Fibroblast of villous mesenchyme (primary cell): ENCODE measurements around the gene C16orf87. TPM values are rescaled to one million over a fixed set of nuclear protein-coding genes. Genes with fewer than 3 reads are reported as not detected.

ENCODE experiments used
- DNase-seq: peaks from one replicate; pipeline ENCODE4 v3.0.0-alpha.2; 2010; ENCODE audit warnings: low read depth
- H3K4me3 ChIP-seq: 2 replicates; pipeline ENCODE4 v1.5.1; 2011; ENCODE audit warnings: low read depth, mild to moderate bottlenecking, low read length
- CTCF ChIP-seq: IDR thresholded peaks from 2 replicates; pipeline ENCODE4 v1.5.1; 2012; ENCODE audit warnings: low read depth, mild to moderate bottlenecking, low read length; ENCODE audit not compliant: insufficient read depth
- total RNA-seq: library from RNA; depleted of rRNA; stranded (reverse); fragments of >200 nt; gene quantifications from 2 replicates; pipeline ENCODE4 v1.2.3, GENCODE V29; 2012

The C16orf87 gene
- total RNA-seq, 1 donor: 14.7 TPM

DNA sequence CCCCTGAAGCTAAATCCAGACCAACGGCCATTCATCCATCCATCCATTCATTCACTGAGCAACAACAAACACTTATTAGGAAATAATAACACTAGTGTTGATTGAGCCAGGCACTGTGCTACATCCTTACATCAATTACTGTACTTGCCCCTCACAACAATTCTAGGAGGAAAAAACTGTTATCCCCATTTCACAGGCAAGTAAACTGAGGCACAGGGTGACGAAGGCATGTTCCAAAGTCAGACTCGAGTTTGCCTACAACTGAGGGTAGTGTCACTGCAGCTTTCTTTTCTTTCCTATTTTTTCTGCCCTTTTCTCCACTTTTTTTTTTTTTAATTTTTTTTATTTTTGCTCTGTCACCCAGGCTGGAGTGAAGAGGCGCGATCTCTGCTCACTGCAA, 71.7 kb downstream of the C16orf87 start:
- H3K4me3 ChIP-seq: no peak overlapping the region
- DNase-seq: no peak
- no peak for TF ChIP-seq CTCF

DNA sequence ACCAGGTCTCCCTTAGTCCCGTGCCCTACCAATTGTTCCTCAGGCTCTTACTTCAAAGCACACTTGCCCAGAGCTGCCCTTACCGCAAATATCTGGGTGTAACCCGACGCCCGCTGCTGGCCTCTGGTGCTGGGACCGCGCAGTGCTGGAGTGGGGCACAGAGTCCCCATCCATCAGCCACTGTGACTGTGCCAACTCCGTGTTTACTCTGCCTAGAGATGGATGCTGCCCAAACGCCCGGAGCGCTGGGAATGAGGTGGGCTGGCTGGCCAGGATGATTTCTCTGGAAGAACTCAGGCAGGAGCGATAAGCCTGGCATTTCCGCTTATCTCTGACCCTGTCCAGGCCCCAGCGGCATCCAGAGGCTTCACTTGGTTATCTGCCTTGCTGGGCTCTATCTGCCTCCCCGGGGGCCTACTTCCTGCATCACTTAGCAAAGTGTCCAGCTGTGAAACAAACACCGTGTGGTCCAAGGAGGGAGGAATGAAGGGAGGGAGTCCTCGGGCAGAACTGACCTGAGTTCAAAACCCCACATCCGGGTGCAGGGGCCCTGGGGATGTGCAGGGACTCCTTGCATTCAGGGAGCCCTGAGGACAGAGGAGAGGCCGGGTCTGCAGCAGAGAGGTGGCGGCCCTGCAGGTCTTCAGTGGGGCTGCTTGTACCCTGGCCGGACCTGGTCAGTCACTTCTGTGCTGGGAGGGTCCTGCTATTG, 73.5 kb downstream of the C16orf87 start:
- H3K4me3 ChIP-seq: no peak overlapping the region
- peak; percentile 46 for DNase-seq
- no peak for TF ChIP-seq CTCF

DNA sequence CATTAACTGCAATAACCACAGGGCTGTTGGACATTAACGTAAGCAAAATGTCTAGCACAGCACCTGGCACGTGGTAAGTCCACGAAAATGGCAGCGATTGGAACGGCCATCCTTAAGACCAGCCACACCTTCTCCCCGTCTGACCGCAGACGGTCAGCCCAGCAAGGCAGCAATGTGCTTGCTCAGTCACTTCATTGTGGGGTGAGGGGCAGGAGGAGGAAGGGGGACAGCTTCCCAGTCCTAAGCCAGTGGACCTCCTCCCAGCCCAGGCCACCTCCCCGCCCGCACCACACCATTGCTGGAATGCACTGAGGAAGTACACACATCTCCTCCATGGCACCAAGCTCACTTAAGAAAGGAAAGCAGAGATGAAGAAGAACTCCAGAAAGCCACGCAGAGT, 74.2 kb downstream of the C16orf87 start:
- no peak for DNase-seq
- no peak overlapping the region for H3K4me3 ChIP-seq

DNA sequence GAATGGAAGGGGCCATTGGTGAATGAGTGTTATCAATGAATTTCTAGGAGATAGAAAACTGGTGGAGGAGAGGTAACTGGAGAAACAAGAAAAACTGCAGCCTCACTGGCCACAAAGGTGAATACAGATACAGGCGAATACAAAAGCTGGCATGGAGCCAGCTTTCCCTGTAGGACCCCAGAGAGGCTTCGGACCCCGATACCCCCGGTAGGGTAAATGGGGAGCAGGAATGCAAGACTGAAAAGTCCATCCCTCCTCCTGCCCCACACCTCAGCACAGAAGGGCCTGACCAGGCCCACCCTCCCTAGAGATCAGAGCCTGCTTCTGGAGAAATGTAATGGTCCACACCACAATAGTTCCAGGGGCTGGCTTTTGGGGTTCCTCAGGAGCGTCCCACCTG, 78.0 kb downstream of the C16orf87 start:
- no peak for TF ChIP-seq CTCF
- H3K4me3 ChIP-seq: no peak overlapping the region
- DNase-seq: no peak

More for the DNA sequence above, 74.2 kb downstream of the C16orf87 start:
- TF ChIP-seq CTCF: no peak

DNA sequence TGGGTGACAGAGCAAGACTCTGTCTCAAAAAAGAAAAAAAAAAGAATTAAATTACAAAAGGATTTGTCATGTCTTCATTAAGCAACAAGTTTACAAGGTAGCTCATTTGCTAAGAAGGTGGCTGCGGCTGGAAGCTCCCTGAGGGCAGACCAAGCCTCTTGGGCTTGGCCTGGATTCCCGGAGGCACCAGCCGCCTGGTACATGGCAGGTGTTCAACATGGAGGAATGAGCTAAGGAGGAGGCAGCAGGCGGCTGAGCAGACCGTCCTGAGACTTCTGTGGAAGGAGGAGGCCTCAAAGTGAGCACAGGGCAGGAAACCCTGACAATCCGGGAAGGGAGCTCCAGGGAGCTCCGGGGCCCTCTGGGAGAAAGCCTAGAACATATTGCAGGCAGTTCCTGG, 79.6 kb downstream of the C16orf87 start:
- H3K4me3 ChIP-seq: no peak overlapping the region
- no peak for DNase-seq

GRCh38 chr16:46748775-46749705, 81.9 kb downstream of the C16orf87 start:
- no peak overlapping the region for H3K4me3 ChIP-seq
- DNase-seq: no peak
- no peak for TF ChIP-seq CTCF

More for the DNA sequence above, 79.6 kb downstream of the C16orf87 start:
- no peak for TF ChIP-seq CTCF
